Endothelial cell of umbilical vein (primary cell): ENCODE measurements around the gene TAF5L. TPM values are rescaled to one million over a fixed set of nuclear protein-coding genes. Genes with fewer than 3 reads are reported as not detected.
A peak's percentile ranks its signal among the peaks of the same experiment; 100 is the strongest.

Experiments used
- BruUV-seq: library from RNA; stranded (reverse); fragments of 400-500 nt; replicated peaks from 2 replicates; lab custom pipeline; 2021; lab: Mats Ljungman, UMichigan
- CTCF ChIA-PET: fragments of 300-600, 350-600 bp; sonication (Branson Sonifier 250); formaldehyde crosslinking; loops from one replicate; lab custom pipeline; 2021; ENCODE audit warnings: antibody characterized with exemption, inconsistent platforms; lab: Charles Lee
- POLR2A ChIA-PET: fragments of 300-600, 350-600 bp; sonication (Branson Sonifier 250); formaldehyde crosslinking; loops from one replicate; lab custom pipeline; 2021; ENCODE audit warnings: antibody characterized with exemption, inconsistent platforms; lab: Charles Lee
- DNase-seq: peaks from one replicate; pipeline ENCODE4 v3.0.0-alpha.2; 2011; ENCODE audit warnings: low read depth, low spot score
- FAIRE-seq: peaks from 2 replicates; lab custom pipeline; 2011; peaks lifted over from hg19 to GRCh38; lab: Jason Lieb, UNC
- H2AFZ ChIP-seq: 2 replicates; pipeline ENCODE4 v1.6.0; 2012; ENCODE audit warnings: low read depth, low read length, control low read depth, inconsistent platforms
- H3K27ac ChIP-seq: 2 replicates; pipeline ENCODE4 v1.5.1; 2011; ENCODE audit warnings: low read depth, mild to moderate bottlenecking, control low read depth, low read length, moderate library complexity; ENCODE audit not compliant: insufficient read depth
- H3K27me3 ChIP-seq, 2 experiments: 2 replicates each; pipeline versions ENCODE4 v1.6.0 to v1.6.1; 2011; ENCODE audit warnings: low read length in 2 of 2, mixed read lengths in 1 of 2; ENCODE audit not compliant: control insufficient read depth in 2 of 2, insufficient read depth in 2 of 2
- H3K36me3 ChIP-seq, 2 experiments: 2 replicates in 1 of 2; 3 replicates in 1 of 2; pipeline ENCODE4 v1.5.1; 2011; ENCODE audit warnings: low read length in 2 of 2, mild to moderate bottlenecking in 1 of 2, moderate library complexity in 1 of 2; ENCODE audit not compliant: control insufficient read depth in 2 of 2, insufficient read depth in 2 of 2; ENCODE audit errors: extremely low read depth in 1 of 2
- H3K4me1 ChIP-seq: 3 replicates; pipeline ENCODE4 v1.5.1; 2011; ENCODE audit warnings: mild to moderate bottlenecking, low read length; ENCODE audit not compliant: control insufficient read depth, insufficient read depth; ENCODE audit errors: extremely low read depth
- H3K4me2 ChIP-seq: 2 replicates; pipeline ENCODE4 v1.6.1; 2011; ENCODE audit warnings: low read length, control low read depth, mixed read lengths; ENCODE audit not compliant: insufficient read depth
- H3K4me3 ChIP-seq, 3 experiments: fragments of 200-600 bp in 1 of 3; sonication (generic), shearing (Covaris generic) in 1 of 3; replicated peaks in 1 of 3; 2 replicates each; pipeline ENCODE4 v1.5.1; 2011 to 2016; ENCODE audit warnings: control low read depth in 3 of 3, low read length in 3 of 3, mild to moderate bottlenecking in 2 of 3, inconsistent platforms in 1 of 3, low read depth in 1 of 3, moderate library complexity in 1 of 3; ENCODE audit not compliant: insufficient read depth in 1 of 3
- H3K79me2 ChIP-seq: 2 replicates; pipeline ENCODE4 v1.6.0; 2012; ENCODE audit warnings: low read length, inconsistent platforms; ENCODE audit not compliant: control insufficient read depth, insufficient read depth
- H3K9ac ChIP-seq: replicated peaks from 2 replicates; pipeline ENCODE3; 2011; ENCODE audit warnings: low read length, control low read depth; ENCODE audit not compliant: insufficient read depth; ENCODE audit errors: extremely low read depth
- H3K9me1 ChIP-seq: replicated peaks from 3 replicates; pipeline ENCODE4 v1.6.0; 2011; ENCODE audit warnings: mild to moderate bottlenecking, low read length; ENCODE audit not compliant: control insufficient read depth, insufficient read depth; ENCODE audit errors: extremely low read depth
- H3K9me3 ChIP-seq: replicated peaks from 2 replicates; pipeline ENCODE4 v1.5.1; 2012; ENCODE audit warnings: low read length, inconsistent platforms; ENCODE audit not compliant: control insufficient read depth, insufficient read depth
- H4K20me1 ChIP-seq: replicated peaks from 2 replicates; pipeline ENCODE3; 2011; ENCODE audit warnings: mild to moderate bottlenecking, low read length; ENCODE audit not compliant: control insufficient read depth, insufficient read depth; ENCODE audit errors: extremely low read depth
- GATA2 ChIP-seq: IDR thresholded peaks from 2 replicates; pipeline ENCODE4 v1.7.0; 2011; ENCODE audit warnings: low read depth, mild to moderate bottlenecking, moderate library complexity, mixed read lengths, low read length; ENCODE audit not compliant: insufficient read length, insufficient read depth
- JUN ChIP-seq: IDR thresholded peaks from 2 replicates; pipeline ENCODE4 v1.6.1; 2011; ENCODE audit warnings: borderline replicate concordance, low read depth; ENCODE audit not compliant: insufficient read length, insufficient read depth
- POLR2A ChIP-seq: IDR thresholded peaks from 2 replicates; pipeline ENCODE4 v1.6.1; 2012; ENCODE audit warnings: low read depth, mild to moderate bottlenecking, control low read depth, low read length
- POLR2AphosphoS5 ChIP-seq: IDR thresholded peaks from 2 replicates; pipeline ENCODE4 v1.6.1; 2012; ENCODE audit warnings: low read depth, mild to moderate bottlenecking, control low read depth, low read length, moderate library complexity; ENCODE audit not compliant: insufficient read depth
- dilution Hi-C: fragments of 300-500 bp; cut with MboI; formaldehyde crosslinking; loops from one replicate; pipeline ENCODE4 v1.15.0; 2019; ENCODE audit warnings: low sequenced_read_pairs; ENCODE audit not compliant: extremely low pct_ligation_motif_present
- intact Hi-C: fragments of 100-400 bp; cut with micrococcal nuclease; formaldehyde crosslinking; loops from one replicate; pipeline ENCODE4 v1.10.0; 2022
- polyA plus RNA-seq, 4 experiments: library from polyadenylated mRNA; depleted of rRNA in 3 of 4; stranded (reverse) in 3 of 4; unstranded in 1 of 4; fragments of >200 nt; gene quantifications; 2 replicates each; pipeline versions ENCODE4 v1.2.1 to v1.2.3, GENCODE V29; 2011 to 2012; ENCODE audit warnings: missing spikeins in 1 of 4
- total RNA-seq: library from RNA; stranded (reverse); gene quantifications from 2 replicates; pipeline ENCODE4 v1.2.3, GENCODE V29; 2021

Gene TAF5L
- total and polyA plus RNA-seq, 2 donors (not counting 3 experiments of a cell fraction or from before 2014, with no cell fraction given): 21.1 to 24.8 TPM

DNA sequence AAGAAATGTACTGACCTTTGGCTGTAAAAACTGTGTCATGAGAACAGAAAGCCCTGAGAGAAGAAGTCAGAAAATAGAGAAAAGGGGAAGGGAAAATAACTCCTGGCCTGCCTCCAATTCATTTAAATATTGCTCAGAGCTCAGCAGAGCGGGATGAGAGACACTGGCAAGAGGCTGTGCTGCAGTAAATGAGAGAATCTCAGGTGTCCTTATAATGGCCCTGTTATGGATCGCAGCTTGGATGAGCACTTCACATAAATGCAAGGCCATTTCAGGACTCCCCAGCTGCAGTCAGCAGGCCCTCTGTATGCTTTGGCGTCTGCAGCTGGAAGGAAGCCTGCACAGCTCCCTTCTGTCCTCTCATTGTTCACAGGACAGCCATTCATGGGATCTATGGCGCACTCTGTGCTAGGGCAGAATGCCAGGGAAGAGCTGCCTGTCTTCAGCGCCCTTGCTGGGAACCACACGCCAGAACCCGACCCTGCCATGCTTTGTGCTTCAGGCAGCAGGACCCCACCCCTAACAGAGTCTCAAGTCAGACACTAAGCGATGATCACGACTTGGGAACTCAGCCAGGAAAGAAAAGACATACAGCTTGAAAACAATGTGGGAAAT lies 46.8 kb downstream of the TAF5L start:
- BruUV-seq: no TSS peak
- no peaks in the 10 kb centered on the region for H3K27me3 ChIP-seq
- peak overlapping the region; percentile 64 for H2AFZ ChIP-seq
- H4K20me1 ChIP-seq: no peaks in the 10 kb centered on the region
- peak; percentile 61 for FAIRE-seq
- peaks cover 6% of the 10 kb centered on the region for H3K4me1 ChIP-seq
- H3K4me2 ChIP-seq: peak overlapping the region; percentile 46
- H3K4me3 ChIP-seq: no peak overlapping the region
- DNase-seq: peak; percentile 87
- ChIA-PET POLR2A (interaction anchor here (0.5 to 1.3 kb wide), 2 partner anchors 20 to 56 kb away, joined by 3 to 6 read pairs; partner anchors contain the start of gene ABCB10), CTCF (interaction anchor here (0.9 to 1.8 kb wide), 8 partner anchors 12 to 636 kb away, joined by 3 to 17 read pairs (median 4); partner anchors contain the start of gene ABCB10)
- H3K27ac ChIP-seq: no peak overlapping the region
- no peaks in the 10 kb centered on the region for H3K9me3 ChIP-seq
- intact Hi-C loops: no loop called here
- H3K36me3 ChIP-seq: no peaks in the 10 kb centered on the region
- dilution Hi-C loops: no loop called here
- no peaks in the 10 kb centered on the region for H3K79me2 ChIP-seq
- no peak overlapping the region for H3K9ac ChIP-seq
- H3K9me1 ChIP-seq: no peaks in the 10 kb centered on the region
- TF ChIP-seq POLR2A (no peak), POLR2AphosphoS5 (no peak), JUN (no peak)

DNA sequence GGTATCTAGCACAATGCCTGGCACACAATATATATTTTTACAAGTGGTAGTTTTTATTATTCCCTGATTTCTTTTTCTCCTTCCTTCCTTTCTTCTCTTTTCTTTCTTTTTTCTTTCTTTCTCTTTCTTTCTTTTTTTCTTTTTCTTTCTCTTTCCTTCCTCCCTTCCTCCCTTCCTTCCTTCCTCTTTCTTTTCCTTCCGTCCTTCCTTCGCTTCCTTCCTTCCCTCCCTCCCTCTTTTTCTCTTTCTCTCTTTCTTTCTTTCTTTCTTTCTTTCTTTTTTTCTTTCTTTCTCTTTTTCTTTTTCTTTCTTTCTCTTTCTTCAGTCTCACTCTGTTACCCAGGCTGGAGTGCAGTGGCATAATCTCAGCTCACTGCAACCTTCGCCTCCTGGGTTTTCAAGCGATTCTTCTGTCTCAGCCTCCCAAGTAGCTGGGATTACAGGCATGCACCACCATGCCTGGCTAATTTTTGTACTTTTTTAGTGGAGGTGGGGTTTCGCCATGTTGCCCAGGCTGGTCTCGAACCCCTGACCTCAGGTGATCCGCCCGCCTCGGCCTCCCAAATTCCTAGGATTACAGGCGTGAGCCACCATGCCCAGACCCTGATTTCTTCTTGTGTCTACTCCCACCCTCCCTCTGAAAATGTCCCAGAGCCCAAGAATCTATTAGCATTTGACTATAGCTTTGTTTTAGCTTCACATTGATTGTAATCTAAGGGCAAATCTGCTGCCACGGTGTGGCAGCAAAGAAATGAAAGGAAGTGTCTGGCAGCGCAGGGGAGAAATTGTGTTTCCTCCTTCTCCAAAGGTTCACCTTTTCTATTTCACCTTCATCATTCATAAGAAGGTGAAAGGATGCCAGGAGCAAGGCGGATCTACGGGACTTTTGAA lies 47.5 kb downstream of the TAF5L start:
- dilution Hi-C loops: no loop called here
- intact Hi-C loops: no loop called here
- peak overlapping the region; percentile 46 for H3K4me2 ChIP-seq
- TF ChIP-seq GATA2 (peak; percentile 18), POLR2A (no peak)
- no peaks in the 10 kb centered on the region for H3K79me2 ChIP-seq
- no peaks in the 10 kb centered on the region for H4K20me1 ChIP-seq
- no peaks in the 10 kb centered on the region for H3K27me3 ChIP-seq
- peaks cover 6% of the 10 kb centered on the region for H3K4me1 ChIP-seq
- H3K27ac ChIP-seq: no peak overlapping the region
- no peak overlapping the region for H3K4me3 ChIP-seq
- no TSS peak for BruUV-seq
- no peaks in the 10 kb centered on the region for H3K9me3 ChIP-seq
- no peak for DNase-seq
- H3K36me3 ChIP-seq: no peaks in the 10 kb centered on the region
- ChIA-PET POLR2A (interaction anchor here (0.5 to 1.3 kb wide), 2 partner anchors 20 to 57 kb away, joined by 3 to 6 read pairs; partner anchors contain the start of gene ABCB10), CTCF (interaction anchor here (0.7 to 1.8 kb wide), 8 partner anchors 20 to 636 kb away, joined by 3 to 17 read pairs (median 4); partner anchors contain the start of gene ABCB10)
- FAIRE-seq: no peak
- H3K9ac ChIP-seq: no peak overlapping the region
- peak overlapping the region; percentile 34 for H2AFZ ChIP-seq
- no peaks in the 10 kb centered on the region for H3K9me1 ChIP-seq
